Cardiac septum (tissue), 1 donor: Measurements from ENCODE around the gene ALOX5. TPM values are rescaled to one million over a fixed set of nuclear protein-coding genes. Genes with fewer than 3 reads are reported as not detected.
A peak's percentile ranks its signal among the peaks of the same experiment; 100 is the strongest.
"Not testable (repeated sequence)": the region's sequence is repeated elsewhere in the genome, so short reads cannot be mapped to it uniquely, and the experiment has no call there.

Source experiments
- DNase-seq: peaks from one replicate; pipeline ENCODE4 v3.0.0-alpha.2; 2020; ENCODE audit warnings: low spot score
- intact Hi-C: fragments of 100-400 bp; cut with DNase I; formaldehyde crosslinking; loops from one replicate; pipeline ENCODE4 v1.14.0; 2022
- total RNA-seq: library from RNA; stranded (reverse); fragmentation: NEBNext Ultra II Directional; extraction: Animal tissue kit (Norgen Biotek cat#: 25700); gene quantifications from one replicate; pipeline ENCODE4 v1.2.1, GENCODE V29; 2021
- donor health status: DM: no; HTN: no; CAD: no.

ALOX5 gene
- total RNA-seq, 1 donor from 2014 or later = 4.9 TPM

- DNase-seq = no peak
- intact Hi-C loops = no loop called here
Observed at GRCh38 chr10:45454859-45455258, 80.8 kb downstream of the ALOX5 start.

GRCh38 chr10:45456233-45456632 is 82.2 kb downstream of the ALOX5 start:
- intact Hi-C loops = no loop called here

GRCh38 chr10:45456822-45457221 is 82.8 kb downstream of the ALOX5 start:
- no peak for DNase-seq
- intact Hi-C loops = no loop called here

More at GRCh38 chr10:45456233-45456632, 82.2 kb downstream of the ALOX5 start:
- DNase-seq = no peak

GRCh38 chr10:45457487-45457886 is 83.5 kb downstream of the ALOX5 start:
- intact Hi-C loops = no loop called here
- no peak for DNase-seq

GRCh38 chr10:45460235-45460878 is 86.3 kb downstream of the ALOX5 start:
- intact Hi-C loops = loop anchor here (10.0 kb wide), 1 partner anchor 134 kb away; no protein-coding TSS in a partner anchor
- DNase-seq = no peak

- intact Hi-C loops = loop anchor here (10.0 kb wide), 1 partner anchor 134 kb away; no protein-coding TSS in a partner anchor
- DNase-seq = no peak
Observed at GRCh38 chr10:45461034-45461433, 87.0 kb downstream of the ALOX5 start.

- intact Hi-C loops = loop anchor here (10.0 kb wide), 1 partner anchor 131 kb away; no protein-coding TSS in a partner anchor
- no peak for DNase-seq
Observed at GRCh38 chr10:45463244-45464116, 89.5 kb downstream of the ALOX5 start.

GRCh38 chr10:45464958-45465567 is 91.0 kb downstream of the ALOX5 start:
- peak; percentile 92 for DNase-seq
- intact Hi-C loops = loop anchor here (5.0 to 10.0 kb wide), 2 partner anchors 130 to 207 kb away; partner anchors contain the start of gene ZFAND4

- DNase-seq = no peak
- intact Hi-C loops = loop anchor here (5.0 to 10.0 kb wide), 2 partner anchors 128 to 206 kb away; partner anchors contain the start of gene ZFAND4
Observed at GRCh38 chr10:45466784-45467183, 92.8 kb downstream of the ALOX5 start.

- DNase-seq = no peak
- intact Hi-C loops = loop anchor here (5.0 to 10.0 kb wide), 2 partner anchors 127 to 204 kb away; partner anchors contain the start of gene ZFAND4
Observed at GRCh38 chr10:45468079-45468478, 94.1 kb downstream of the ALOX5 start.

GRCh38 chr10:45470098-45471012 is 96.3 kb downstream of the ALOX5 start:
- intact Hi-C loops = no loop called here

GRCh38 chr10:45471059-45471458 is 97.0 kb downstream of the ALOX5 start:
- intact Hi-C loops = no loop called here
- no peak for DNase-seq

More at GRCh38 chr10:45470098-45471012, 96.3 kb downstream of the ALOX5 start:
- no peak for DNase-seq

GRCh38 chr10:45471531-45472310 is 97.7 kb downstream of the ALOX5 start:
- no peak for DNase-seq
- intact Hi-C loops = no loop called here

GRCh38 chr10:45473126-45473525 is 99.1 kb downstream of the ALOX5 start:
- intact Hi-C loops = no loop called here
- DNase-seq = no peak

- no peak for DNase-seq
- intact Hi-C loops = no loop called here
Observed at GRCh38 chr10:45476559-45476958, 102.5 kb downstream of the ALOX5 start.

GRCh38 chr10:45480294-45480693 is 106.3 kb downstream of the ALOX5 start:
- no peak for DNase-seq
- intact Hi-C loops = no loop called here

GRCh38 chr10:45481100-45481499 is 107.1 kb downstream of the ALOX5 start:
- intact Hi-C loops, DNase-seq: not testable (repeated sequence)

GRCh38 chr10:45483002-45483401 is 109.0 kb downstream of the ALOX5 start:
- no peak for DNase-seq
- intact Hi-C loops = no loop called here
